CD4-positive, alpha-beta T cell treated with Interleukin-10 for 1 hour (primary cell): ENCODE measurements around the gene KRT2.

Source experiments
- DNase-seq: peaks from one replicate; pipeline ENCODE4 v3.0.0-alpha.2; 2020

Gene KRT2

DNA sequence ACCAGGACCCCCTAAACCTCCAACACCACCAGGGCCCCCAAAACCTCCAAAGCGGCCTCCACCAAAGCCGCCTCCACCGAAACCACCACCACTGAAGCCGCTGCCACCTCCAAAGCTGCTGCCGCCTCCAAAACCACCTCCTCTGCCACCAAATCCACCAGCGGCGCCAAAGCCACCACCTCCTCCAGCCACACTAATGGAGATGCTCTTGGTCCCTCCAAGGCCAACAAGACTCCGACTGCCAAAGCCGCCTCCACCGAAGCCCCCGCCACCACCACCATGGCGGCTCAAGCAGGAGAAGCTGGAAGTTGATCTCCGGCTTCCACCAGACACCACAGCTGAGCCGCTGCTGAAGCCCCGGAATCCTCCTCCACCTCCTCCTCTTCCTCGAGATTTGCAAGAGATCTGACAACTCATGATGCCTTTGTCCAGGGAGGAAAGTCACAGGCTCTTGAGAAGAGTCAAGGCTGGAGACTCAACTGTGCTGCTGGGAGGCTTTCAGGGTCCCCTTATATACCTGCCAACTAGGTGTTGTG is at the start of gene KRT2:
KRT2 (minus strand) TSS at position 486 of the 536 bp plus-strand sequence; CDS start at position 417, 69 bp downstream.
- DNase-seq: no peak

DNA sequence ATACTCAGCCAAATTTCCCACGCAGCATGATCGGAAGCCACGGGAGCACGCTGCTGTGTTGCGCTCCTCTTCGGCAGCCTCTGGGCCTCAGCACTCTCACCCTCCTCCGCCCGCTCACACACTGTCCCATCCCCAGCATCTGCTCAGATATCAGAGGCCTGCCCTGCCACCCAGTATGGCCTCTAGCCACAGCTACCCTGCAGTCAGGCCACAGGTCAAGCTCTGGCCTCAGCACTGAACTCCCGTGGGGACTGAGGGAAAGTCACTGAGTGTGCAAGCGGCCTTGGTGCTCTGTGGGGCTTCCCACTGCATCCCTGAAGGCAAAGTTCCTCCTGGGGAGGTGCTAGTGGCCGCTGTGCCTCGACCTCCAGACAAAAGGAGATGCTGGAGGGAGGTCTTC is 49.3 kb upstream of the KRT2 start:
- DNase-seq: no peak

DNA sequence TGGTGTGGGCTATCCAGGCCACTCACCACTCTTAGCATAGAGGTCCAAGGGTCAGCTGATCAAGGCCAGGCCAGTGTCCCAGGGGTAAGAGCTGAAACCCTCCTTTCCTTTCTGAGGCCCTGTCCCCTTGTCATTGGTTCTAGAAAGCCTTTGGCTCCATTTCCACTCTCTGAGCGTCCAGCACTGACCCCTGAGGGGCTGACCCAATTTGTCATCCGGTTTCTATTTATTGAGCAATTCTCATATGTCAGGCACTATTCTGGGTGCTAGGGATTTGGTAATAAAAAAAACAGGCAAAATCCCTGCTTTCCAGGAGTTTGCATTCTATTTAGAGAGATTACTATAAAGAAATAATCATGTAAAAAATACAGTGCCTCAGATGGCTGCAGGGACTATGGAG is 47.9 kb upstream of the KRT2 start:
- no peak for DNase-seq

DNA sequence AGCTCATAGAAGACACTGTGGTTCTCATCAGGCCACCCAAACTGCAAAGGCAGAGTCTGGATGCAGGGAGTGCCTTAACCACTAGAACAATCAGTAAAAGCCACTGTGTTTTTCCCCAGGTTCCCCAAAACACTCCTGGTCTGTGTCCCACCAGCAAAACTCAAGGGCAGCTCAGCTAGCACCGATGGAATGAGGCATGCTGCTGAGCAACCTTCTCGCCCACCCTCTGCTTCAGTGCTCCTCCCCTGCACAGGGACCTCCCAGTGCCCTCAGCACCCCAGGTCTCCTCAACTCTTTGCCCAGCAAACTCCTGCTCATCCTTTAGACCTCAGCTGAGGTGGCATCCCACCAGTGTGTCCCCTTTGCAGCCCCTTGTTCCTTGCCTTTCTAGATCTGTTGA is 47.4 kb upstream of the KRT2 start:
- no peak for DNase-seq

DNA sequence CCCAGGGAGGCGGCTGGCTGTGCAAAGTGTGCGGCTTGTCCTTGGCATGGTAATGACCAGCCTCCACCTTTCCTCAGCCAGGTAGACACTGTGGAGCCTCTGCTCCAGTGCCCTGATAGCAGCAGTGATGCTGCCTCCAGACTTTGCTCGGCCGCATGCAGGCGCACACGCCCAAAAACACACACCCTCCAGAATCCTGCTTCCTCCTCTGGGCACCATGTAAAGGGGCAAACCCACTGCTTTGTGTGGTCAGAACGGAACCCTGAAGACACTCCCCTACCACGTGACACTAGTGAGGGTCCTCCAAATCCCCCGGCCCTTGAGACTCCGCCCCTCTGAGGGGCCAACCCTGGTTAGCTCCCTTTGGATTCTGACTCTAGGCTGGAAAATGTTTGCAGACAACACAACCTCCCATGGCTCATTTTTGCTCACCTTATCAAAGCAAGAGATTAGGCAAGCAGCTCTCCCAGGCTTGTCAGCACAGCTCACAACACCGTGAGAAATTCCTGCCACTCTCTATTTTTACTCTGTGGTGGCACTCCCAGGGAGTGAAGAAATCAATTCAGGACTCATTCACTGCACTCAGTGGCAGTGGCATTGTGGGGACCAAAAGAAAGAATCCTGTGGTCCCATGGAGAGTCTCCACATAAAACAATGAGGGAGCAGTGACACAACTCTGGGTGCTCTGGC is 46.8 kb upstream of the KRT2 start:
- no peak for DNase-seq

DNA sequence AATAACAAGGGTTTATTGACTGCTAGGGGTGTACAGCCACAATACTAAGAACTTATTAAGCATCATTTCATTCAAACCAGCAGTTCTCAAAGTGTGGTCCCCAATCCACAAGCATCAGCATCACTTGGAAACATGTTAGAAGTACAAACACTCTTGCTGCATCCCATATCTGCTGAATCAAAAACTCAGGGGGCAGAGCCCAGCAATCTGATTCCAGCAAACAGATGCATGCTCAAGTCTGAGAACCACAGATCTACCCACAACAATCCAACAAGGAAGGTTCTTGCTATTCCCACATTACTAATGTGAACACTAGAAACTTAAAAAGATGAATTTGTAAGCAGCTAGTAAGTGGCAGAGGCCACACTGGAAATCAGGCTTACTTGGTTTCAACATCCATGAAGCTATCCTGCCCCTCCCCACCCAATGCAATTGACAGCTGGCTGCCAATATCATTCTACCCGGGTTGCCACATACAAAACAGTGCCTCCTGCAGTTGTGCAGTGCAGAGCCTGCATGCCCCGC is 45.1 kb upstream of the KRT2 start:
- no peak for DNase-seq

DNA sequence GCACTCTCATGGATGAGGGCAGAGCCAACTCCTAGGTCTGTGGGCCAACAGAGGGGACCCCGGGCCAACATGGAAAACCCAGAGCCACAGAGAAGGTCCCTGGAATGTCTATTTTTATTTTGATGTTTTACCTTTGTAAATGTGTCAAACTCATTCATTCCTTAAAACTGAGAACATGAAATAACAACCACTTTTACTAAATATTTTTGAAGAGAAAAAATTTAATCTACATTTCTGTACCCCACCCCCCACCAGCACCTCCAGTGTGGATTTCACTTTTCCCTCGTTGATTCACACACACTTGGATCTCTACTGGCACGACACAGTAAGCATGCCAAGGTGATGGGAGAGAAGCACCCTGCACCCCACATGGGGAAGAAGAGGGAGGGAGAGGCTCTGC is 44.6 kb upstream of the KRT2 start:
- no peak for DNase-seq

DNA sequence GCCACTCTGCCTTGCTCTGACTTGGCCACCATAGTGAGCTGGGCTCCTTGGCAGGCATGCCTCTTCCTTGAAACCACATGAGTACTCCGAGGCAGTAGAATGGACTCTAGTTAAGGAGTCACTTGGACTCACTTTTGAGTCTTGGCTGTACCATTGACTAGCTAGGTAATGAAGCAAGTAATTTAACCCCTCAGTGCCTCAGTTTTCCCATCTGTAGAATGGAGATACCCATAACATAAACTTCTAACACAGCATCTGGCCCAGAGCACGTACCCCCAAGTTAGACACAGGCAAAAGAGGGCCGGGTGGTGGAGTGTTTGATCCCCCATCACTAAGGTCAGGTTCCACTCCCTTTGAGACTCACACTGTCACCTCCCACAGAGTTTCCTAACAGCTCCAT is 43.0 kb upstream of the KRT2 start:
- DNase-seq: no peak

DNA sequence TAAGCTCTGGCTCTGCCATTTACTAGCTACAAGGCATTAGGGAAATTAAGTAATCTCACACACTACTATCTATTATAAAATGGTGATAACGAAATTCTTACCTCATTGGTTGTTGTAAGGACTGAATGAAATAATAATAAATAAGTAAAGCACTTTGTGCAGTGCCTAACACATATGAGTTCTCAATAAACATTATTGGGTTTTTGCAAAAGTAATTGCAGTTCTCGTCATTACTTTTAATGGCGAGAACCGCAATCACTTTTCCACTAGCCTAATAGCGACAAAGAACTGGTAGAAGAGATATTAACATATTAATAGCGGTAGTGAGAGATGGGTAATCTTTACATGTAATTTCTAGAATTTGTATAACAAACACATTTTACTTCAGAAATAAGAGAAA is 42.1 kb upstream of the KRT2 start:
- no peak for DNase-seq

DNA sequence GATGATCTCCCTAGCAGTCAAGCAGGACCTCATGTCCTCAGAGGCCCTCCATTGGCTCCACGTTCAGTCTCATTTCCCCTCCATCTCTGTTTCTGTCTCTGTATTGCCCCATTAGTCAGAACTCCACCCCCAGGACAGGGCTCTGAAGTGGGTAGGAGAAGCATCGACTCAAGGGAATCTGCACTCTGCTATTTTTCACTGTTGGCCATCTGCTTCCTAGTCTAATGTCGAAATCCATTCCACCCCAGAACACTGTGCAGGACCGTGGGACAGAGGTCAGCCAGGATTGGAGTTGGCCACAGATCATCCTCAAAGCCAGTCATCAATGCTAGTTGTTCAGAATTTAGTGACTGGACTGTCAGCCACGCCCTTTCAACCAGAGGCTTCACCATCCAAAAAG is 41.2 kb upstream of the KRT2 start:
- no peak for DNase-seq

DNA sequence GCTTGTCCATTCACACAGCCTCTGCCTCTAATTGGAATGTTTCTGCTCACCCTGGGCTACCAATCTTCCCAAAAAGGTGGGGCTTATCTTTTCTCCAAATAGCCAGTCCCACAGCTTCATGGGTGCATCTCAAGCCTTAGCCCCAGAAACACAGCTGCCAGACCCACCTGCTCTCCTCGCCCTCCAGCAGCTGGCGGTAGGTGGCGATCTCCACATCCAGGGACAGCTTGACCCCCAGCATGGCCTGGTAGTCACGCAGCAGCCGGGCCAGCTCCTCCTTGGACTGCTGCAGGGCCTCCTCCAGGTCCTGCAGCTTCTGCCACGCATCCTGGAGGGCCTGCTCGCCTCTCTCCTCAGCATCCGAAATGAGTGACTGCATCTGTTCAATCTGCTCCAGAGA is 40.2 kb upstream of the KRT2 start:
- DNase-seq: no peak

DNA sequence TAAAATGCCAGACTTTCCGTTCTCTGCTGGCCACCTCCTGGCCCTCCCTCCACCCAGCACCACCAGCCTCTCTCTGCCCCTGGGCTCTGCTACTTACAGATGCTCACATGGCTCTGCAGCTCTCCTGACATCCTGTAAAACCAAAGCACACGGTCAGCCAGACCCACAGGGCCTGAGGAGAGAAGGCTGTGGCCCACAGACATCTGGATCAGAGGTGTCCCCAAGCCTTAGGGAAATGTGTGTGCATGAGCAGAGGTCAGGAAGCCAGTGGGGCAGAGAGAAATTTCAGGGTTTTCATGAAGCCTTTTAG is 39.8 kb upstream of the KRT2 start:
- no peak for DNase-seq

DNA sequence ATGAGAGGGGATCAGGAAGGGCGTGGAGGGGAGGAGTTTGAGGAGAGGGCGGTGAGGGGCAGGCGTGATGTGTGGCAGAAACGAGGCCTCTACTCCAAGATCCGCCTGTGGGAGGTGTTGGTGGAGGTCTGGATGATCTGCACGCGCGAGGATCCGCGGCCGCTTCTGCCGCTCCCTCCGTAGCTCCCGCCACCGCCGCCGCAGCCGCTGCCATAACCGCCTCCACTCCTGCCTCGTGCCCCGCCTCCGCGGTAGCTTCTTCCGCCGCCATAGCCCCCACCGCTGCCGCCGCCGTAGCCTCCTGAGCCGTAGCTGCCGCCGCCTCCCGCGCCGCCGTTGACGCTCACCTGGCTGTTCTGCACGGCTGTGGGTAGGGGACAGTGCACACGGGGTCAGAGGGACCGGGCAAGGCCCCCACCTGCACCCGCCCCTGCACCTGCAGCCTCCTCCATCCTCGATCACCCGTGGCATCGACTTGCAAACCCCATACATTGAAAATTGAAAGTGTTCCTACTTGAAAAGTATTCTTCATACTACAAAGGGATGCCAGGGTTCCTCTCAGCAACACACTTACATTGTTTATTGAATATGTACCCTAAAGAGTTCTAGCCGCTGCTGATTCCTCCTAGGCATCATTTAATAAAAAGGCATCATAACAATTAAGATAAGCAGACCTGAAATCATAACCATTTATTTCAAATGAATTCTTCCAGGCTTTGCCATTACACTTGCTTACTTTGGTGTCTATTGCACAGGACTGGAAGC is 39.2 kb upstream of the KRT2 start:
- peak; percentile 53 for DNase-seq

DNA sequence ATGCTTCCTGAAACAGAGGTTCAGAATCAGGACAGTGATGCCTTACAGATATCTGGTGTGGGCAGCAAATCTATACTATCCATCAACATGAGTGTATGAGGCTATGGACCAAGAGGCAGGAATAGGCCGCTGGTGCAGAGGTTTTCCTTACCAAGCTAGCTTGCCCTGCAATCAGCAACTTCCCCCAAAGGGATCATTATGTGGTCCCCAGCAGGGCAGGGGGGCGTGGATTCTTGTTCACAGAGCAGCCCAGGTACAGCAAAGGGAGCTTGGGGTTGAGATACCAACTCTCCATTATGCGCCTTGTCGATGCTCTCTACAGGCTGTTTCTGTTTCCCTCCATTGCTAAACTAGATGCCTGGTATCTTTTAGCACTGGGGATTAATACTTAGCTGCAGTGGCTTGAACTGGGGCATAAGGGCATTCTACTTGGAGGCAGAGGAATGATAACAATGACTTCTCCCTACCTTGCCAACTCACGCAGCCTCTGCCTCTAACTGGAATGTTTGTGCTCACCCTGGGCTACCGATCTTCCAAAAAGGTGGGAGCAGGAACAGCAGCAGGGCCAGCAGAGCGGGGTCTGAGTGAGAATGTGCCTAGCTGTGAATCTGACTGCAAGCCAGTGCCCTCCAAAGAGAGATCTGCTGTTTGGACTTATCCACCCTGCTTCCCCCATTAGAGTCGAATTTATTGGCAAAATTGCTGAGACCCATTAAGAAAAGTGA is 38.5 kb upstream of the KRT2 start:
- no peak for DNase-seq

DNA sequence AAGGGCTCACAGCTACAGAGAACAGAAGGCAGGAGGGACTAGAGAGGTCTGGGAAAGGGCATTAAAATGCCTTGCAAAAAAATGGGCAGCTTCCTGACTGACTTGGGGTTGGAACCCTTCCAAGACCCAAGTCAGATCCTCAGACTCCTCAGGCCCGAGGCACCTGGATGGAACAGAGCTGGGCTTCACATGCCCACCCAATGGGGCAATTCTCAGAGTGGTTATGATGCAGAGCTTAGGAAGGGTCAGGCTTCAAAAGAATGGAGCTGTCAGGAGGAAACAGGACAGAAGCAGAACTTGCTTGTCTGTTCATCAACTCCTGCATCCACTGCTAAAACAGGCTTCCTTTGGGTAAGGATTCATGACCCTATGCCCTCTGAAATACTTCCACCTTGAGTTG is 37.9 kb upstream of the KRT2 start:
- no peak for DNase-seq

DNA sequence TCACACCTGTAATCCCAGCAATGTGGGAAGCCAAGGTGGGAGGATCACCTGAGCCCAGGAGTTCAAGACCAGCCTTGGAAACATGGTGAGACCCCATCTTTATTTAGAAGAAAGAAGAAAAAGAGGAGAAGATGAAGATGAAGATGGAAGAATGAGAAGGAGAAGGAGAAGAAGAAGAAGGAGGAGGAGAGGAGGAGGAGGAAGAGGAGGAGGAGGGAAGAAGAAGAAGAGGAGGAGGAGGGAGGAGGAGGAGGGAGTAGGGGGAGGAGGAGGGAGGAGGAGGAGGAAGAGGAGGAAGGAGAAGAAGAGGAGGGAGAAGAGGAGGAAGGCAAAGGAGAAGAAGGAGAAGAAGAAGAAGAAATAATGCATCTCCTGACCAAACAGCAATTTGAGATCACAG is 37.2 kb upstream of the KRT2 start:
- no peak for DNase-seq

DNA sequence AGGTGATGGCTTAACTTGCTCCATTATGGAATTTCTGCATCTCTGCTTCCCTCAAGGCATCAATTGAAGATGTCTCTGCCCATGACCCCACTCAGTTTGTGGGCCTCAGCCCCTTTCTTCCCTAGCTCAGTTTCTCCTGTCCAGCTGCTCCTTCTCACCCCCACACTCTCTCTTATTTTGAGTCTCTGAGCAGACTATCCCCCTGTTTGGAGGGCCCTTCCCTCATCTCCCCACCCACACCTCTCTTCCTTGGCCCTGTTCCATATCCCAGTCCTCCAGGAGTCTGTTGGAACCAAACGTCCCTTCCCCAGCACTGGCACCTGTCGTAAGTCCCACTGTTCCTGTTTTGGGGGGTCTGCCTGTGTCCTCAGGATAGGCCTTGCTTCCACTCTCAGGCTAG is 36.5 kb upstream of the KRT2 start:
- DNase-seq: no peak

DNA sequence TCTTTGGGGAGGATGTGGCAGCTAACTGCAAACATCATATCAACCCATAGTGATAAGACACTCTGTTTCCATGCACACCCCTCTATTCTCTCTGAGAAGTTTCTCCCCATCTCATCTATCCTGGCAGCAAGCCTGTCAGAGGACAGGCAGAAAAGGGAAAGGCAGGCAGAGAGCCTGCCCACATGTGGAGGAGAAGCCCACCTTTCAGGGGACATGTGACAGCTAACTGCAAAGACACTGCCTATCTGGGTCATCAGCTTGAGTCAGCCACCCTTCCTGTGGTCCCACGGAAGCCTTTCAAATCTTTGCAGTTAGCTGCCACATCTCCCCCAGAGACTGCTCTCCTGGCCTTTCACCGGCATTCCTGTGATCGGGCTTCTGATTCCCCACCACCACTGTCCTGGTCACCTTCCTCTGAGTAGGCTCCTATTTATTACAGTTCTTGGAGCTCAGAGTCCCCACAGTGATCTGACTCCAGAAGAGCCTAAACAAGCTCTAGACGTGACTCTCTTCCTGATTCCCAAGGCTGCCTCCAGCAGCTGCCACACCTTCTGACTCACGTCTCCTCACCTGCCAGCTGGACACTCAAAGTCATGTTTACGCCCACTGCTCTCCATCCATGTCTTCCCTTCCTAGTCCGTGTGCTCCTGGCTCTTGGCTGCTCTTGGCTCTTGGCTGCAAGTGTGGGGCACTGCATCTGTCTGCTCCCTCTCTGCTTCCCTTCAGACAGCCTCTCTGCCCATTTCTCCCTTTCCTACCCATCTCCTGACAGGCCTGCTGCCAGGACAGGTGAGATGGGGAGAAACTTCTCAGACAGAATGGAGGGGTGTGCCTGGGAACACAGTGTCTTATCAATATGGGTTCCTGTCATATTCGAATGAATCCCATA is 35.7 kb upstream of the KRT2 start:
- no peak for DNase-seq

DNA sequence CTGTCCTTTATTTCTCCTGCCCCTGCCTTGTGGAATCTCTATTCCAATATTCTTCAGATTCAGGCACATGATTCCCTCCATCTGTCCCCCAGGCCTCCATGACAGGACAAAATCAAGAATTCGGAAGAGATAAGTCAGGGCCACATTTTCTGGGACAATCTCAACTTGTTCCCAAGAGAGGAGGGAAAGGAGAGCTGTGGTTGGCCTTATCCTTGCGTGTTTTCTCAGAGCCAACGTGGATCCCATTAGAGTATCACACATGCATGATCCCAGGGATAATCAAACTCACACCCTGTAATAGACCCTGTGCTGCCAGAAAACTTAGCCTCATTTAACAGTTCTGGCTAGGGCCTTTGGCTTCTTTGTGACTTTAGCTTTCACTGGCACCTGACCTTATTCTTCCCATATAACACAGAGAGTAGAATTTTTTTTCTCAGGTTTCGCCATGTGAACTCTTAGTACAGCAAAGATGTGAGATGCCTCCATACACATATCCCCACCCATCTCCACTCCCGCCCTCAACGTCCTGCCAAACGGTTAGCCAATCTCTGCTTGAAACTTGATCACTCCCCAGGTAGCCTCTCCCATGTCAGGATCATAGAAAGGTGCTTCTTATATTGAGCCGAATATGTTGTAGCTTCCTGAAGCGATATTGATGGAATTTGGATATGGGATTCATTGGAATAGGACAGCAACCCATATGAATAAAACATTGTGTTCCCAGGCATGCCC is 34.9 kb upstream of the KRT2 start:
- DNase-seq: no peak

DNA sequence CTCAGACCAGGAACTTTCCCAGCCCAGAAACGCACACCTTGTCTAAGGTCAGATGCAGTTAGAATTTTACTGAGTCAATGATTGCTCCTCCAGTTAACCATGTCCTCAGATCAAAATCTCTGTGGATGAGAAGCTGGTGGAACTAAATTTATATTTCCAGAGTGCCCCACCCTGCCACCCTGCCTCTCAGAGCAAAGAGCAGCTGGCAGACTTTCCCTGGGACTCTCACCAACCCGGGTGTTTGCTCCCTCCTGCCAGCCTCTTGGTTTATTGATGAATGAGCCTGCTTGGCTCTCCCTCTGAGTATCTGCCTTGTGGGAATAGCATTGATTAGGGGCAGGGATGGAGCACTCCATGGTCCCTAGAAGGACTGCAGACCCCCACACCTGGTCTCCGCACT is 34.1 kb upstream of the KRT2 start:
- DNase-seq: no peak

DNA sequence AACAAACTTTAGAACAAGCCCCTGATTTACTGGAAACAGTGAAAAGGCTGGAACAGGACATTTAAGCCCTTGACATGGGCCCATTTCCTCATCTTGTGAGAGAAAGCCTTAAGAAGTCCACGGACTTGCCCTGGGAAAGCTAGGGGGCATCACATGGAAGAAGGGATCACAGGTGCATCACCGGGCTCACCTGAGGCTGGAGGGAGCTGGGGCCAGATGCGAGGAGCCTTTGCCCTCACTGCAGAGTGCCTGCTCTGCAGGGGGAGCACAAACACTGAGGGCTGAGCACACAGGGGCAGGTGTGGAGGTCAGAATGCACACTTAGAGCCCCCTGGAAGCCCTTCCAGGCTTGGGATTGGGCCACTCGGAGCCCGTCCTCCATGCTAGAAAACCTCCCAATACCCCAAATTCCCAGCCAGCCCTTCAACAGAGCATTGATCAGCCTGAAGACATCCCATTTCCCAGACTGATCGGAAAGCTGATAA is 33.4 kb upstream of the KRT2 start:
- DNase-seq: no peak

DNA sequence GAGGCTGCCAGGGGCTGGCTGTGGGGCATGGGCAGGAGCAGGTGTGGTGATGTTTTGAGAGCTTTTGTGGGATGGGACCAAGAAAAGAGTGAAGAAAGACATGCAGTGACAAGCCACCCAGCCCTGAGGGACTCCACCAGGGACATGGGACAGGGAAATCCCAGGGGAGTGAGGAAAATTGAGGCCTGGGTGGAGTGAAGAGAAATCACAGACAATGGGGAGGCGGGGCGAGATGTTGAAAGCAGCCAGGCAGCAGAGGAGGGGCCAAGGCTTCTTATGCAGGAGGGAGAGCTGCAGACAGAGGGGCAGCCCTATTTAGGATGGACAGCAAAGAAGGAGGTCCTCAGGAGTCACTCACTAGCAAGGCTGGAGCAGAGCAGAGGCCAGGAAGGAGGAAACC is 32.4 kb upstream of the KRT2 start:
- no peak for DNase-seq
